ENCODE results near the gene SPRY4.

- peak; percentile 90 for TF ChIP-seq TAF1 (IDR thresholded peaks at IDR 0.05; ENCODE audit: borderline replicate concordance, insufficient read depth, low read length)
- peak; percentile 98 for TF ChIP-seq POLR2AphosphoS5 (IDR thresholded peaks at IDR 0.05; ENCODE audit: low read depth, low read length)
- TF ChIP-seq REST (IDR thresholded peaks at IDR 0.05; ENCODE audit: insufficient read depth in 1 of 2, low read depth in 2 of 2, low read length in 2 of 2), result peak in 1 of 2 experiments; percentile 71; a peak in 1 of 4 replicates
- no peak for TF ChIP-seq FOXP2 (optimal IDR thresholded peaks at IDR 0.05; ENCODE audit: borderline replicate concordance, extremely low read depth, extremely low read length, insufficient read depth)
- TF ChIP-seq SIN3A (IDR thresholded peaks at IDR 0.05; ENCODE audit: borderline replicate concordance, insufficient read depth, low read length), result peak; percentile 95
Measured at GRCh38 chr5:142324871-142325724, at the start of gene SPRY4.
